Fibroblast of lung (primary cell): ENCODE results near the gene ZC3HAV1.

Experiments
- CTCF ChIP-seq, 2 donors: IDR thresholded peaks in 1 of 2; conservative IDR thresholded peaks in 1 of 2; 1 replicate in 1 of 2; 2 replicates in 1 of 2; pipeline ENCODE4 v1.5.1; 2011 to 2012; ENCODE audit warnings: low read length in 2 of 2, control low read depth in 1 of 2, inconsistent platforms in 1 of 2, low read depth in 1 of 2, mild to moderate bottlenecking in 1 of 2
- EZH2 ChIP-seq: IDR thresholded peaks from 2 replicates; pipeline ENCODE4 v1.5.1; 2012; ENCODE audit warnings: low read length, control low read depth, mild to moderate bottlenecking; ENCODE audit errors: missing control alignments

GRCh38 chr7:139112741-139113250 lies 3.3 kb upstream of the ZC3HAV1 start:
- TF ChIP-seq CTCF (conservative IDR thresholded peaks at IDR 0.05 in 1 of 2, IDR thresholded peaks at IDR 0.05 in 1 of 2; ENCODE audit: low read depth in 1 of 2, low read length in 2 of 2) = no peak
- no peak for TF ChIP-seq EZH2
